Measurements from ENCODE around the gene SUPT5H.
"Not testable (repeated sequence)": the region's sequence is repeated elsewhere in the genome, so short reads cannot be mapped to it uniquely, and the experiment has no call there.

SUPT5H gene

GRCh38 chr19:39425744-39426143, 19.6 kb upstream of the SUPT5H start:
- DNase-seq (ENCODE audit: low spot score) = no peak

DNA sequence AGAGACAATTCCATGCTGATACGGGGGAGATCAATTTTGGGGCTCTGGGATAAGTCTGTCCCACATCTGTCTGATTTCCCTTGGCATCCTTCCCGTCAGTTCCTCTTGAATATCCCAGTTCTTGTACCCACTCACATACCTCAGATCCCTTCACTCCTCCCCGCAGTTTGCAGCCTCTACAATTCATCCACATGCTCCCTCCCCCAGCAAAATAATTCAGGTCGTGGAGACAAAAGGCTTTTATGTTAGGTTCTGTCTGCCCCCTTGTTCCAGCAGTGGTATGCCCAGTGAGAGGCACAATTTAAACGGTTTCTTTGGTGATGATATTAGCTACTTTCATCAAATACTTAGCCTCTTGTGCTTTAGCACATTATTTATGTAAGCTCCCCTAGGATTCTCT, 19.2 kb upstream of the SUPT5H start:
- peak; percentile 50 for DNase-seq (ENCODE audit: low spot score)

GRCh38 chr19:39427707-39428106, 17.7 kb upstream of the SUPT5H start:
- DNase-seq (ENCODE audit: low spot score) = no peak

- no peak for DNase-seq (ENCODE audit: low spot score)
Measured at GRCh38 chr19:39428283-39429112, 16.9 kb upstream of the SUPT5H start.

DNA sequence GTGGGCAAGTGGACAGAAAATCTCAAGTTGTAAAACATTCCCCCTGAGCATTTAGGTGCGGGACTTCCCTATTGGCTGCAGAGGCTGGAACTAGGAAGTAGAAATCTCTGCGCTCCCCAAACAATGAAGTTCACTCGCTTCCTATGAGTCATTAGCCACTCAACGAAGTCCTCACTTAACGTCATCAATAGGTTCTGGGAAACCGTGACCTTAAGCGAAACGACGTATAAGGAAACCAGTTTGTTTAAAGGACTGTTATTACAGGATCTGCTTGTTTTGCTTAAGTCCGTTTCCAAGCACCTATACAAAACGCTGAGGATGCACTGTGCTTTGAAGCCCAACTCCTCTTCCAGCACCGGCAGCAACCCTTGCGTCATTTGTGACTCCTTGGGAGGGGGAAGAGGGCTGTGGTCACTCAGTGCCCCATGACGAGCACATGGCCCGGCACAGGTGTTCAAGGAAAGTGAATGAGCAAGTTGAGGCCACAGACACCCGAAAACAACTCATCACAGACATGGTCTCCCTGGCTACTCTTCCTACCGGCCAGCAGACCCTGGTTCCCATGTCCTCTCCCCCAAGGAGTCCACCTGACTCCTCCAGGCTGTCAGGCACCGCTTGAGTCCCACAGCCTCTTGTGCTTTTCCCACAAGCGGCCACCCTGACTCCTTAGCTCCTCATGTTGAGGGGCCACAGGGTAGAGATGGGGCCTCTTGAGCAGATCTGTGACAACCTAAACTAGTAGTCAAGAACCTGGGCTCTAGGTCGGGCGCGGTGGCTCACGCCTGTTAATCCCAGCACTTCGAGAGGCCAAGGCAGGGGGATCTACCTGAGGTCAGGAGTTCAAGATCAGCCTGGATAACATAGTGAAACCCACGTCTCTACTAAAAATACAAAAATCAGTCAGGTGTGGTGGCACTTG, 14.4 kb upstream of the SUPT5H start:
- DNase-seq (ENCODE audit: low spot score) = peak; percentile 80

DNA sequence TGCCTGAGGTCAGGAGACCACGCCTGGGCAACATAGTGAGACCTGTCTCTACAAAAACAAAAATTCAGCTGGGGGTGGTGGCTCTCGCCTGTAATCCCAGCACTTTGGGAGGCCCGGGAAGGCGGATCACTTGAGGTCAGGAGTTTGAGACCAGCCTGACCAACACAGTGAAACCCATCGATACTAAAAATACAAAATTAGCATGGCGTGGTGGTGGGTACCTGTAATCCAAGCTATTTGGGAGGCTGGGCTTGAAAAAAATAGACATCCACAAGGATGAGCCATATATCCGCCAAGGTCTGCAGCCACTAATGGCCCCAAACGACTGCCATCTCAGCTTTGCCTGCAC, 12.7 kb upstream of the SUPT5H start:
- DNase-seq (ENCODE audit: low spot score) = no peak

GRCh38 chr19:39433480-39434079, 11.8 kb upstream of the SUPT5H start:
- DNase-seq (ENCODE audit: low spot score) = no peak

- no peak for DNase-seq (ENCODE audit: low spot score)
Measured at GRCh38 chr19:39434123-39435076, 11.0 kb upstream of the SUPT5H start.

GRCh38 chr19:39435499-39436349, 9.7 kb upstream of the SUPT5H start, which contains the start of gene RPS16:
Gene RPS16 (minus strand): TSS chr19:39435949. CDS start chr19:39435895, 54 bp downstream.
- peak; percentile 98 for DNase-seq (ENCODE audit: low spot score)

DNA sequence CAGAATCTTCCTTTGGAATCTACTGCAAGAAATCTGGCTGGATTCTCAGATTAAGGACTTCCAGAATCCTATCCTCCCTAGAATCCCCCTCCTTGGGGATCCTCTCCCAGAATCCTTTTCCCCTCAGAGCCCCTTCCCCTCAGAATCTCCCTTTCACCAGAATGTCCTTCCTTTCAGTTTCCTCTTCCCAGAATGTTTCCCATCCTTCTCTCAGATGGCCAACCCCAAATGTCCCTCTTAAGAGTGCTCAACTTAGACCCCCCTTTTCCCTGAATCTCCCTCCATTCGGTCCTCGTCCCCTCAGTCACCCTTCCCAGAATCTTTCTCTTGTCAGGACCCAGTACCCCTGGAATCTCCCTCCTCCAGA, 9.0 kb upstream of the SUPT5H start:
- DNase-seq (ENCODE audit: low spot score) = no peak

DNA sequence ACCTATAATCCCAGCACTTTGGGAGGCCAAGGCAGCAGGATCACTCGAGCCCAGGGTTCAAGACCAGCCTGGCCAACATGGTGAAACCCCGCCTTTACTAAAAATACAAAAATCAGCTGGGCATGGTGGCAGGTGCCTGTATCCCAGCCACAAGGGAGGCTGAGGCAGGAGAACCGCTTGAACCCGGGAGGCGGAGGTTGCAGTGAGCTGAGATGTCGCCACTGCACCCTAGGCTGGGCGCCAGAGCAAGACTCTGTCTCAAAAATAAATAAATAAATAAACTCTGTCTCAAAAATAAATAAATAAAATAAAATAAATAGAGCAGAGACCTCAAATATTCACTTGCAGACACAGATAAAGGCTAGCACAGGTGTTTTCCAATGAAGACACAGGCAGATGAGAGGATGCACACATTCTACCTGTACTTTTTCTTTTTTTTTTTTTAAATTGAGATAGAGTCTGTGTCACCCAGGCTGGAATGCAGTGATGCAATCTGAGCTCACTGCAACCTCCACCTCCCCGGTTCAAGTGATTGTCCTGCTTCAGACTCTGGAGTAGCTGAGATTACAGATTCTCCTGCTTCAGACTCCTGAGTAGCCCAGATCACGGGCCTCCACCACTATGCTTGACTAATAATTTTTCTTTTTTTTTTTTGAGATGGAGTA, 7.0 kb upstream of the SUPT5H start:
- DNase-seq (ENCODE audit: low spot score) = no peak

- no peak for DNase-seq (ENCODE audit: low spot score)
Measured at GRCh38 chr19:39444598-39445195, 685 bp upstream of the SUPT5H start.

GRCh38 chr19:39446365-39447084, 1.1 kb downstream of the SUPT5H start:
- no peak for DNase-seq (ENCODE audit: low spot score)

DNA sequence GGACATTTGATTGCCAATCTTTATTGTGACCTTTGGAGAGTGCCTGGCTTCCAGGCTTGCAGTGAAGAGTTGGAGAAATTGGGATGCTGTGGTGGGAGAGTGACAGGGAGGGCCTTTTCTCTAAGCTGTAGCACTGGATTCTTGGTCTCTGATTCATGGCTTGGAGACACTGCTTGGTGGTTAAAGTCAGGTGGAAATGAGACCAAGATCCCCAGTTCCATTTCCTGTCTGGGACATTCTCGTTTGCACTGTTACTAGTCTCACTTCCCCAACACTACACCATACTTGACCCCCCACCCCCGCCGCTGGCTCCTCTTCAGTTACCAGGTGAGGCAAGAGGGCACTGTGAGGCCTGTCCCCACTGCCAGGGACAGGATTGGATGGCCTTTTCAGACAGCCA, 2.9 kb downstream of the SUPT5H start:
- no peak for DNase-seq (ENCODE audit: low spot score)

GRCh38 chr19:39449116-39449797, 3.9 kb downstream of the SUPT5H start:
- DNase-seq (ENCODE audit: low spot score) = no peak

DNA sequence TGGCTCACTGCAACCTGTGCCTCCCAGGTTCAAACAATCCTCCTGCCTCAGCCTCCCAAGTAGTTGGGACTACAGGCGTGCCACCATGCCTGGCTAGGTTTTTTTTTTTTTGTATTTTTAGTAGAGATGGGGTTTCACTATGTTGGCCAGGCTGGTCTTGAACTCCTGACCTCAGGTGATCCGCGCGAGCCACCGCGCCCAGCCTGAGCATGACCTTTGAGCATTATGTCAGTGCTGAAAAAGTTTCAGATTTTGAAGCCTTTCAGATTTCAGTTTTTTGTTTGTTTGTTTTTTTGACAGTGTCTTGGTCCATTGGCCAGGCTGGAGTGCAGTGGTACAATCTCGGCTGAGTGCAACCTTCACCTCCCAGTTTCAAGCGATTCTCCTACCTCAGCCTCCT, 5.9 kb downstream of the SUPT5H start:
- DNase-seq (ENCODE audit: low spot score) = not testable (repeated sequence)

DNA sequence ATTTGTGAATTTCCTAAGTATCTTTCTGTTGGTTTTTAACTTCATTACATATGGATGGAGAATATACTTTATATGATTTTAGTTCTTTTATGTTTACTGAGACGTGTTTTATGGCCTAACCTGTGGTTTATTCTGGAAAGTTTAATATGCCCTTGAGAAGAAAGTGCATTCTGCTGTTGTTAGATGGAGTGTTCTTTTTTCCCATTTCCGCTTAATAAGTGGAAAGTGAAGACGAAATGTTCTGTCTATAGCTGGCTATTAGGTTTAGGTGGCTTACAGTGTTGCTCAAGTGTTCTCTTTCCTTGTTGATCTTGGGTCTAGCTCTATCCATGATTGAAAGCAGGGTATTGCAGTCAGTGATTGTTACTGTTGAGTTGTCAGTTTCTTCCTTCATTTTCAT, 18.0 kb downstream of the SUPT5H start:
- DNase-seq (ENCODE audit: low spot score) = no peak

Data from NAMALWA (cell line).